Panc1 (cell line): Measurements from ENCODE around the gene ZBTB1.

Experiments used
- POLR2AphosphoS5 ChIP-seq: IDR thresholded peaks from 2 replicates; pipeline ENCODE4 v1.6.1; 2012; ENCODE audit warnings: mild to moderate bottlenecking, low read depth, low read length, moderate library complexity
- SIN3A ChIP-seq: IDR thresholded peaks from 2 replicates; pipeline ENCODE4 v1.6.1; 2012; ENCODE audit warnings: low read depth, mild to moderate bottlenecking, low read length, moderate library complexity, borderline replicate concordance; ENCODE audit not compliant: insufficient read depth
- TF ChIP-seq, protein P1 (sequence below): fragments of 450-650 bp; IDR thresholded peaks from 2 replicates; pipeline ENCODE4 v1.5.1; 2017; ENCODE audit warnings: mild to moderate bottlenecking

DNA sequence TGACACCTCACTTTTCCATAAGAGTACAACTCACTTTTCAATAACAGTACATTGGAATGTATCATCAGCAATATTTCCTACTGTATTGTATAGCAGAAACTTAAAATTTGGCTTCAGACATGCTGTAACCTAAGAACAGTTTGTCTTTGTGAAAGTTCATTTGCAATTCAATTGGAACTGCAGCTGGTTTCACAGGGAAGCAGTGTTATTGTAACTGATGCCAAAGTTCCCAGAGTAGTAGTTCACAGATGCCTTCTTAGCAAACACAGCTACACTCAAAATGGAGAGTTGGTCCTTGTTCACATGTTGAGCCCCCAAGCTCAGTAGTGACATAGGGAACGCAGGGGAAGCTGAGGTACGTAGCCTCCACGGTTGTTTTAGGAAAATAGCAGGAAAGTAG is 68.5 kb downstream of the ZBTB1 start:
- TF ChIP-seq POLR2AphosphoS5: no peak
- TF ChIP-seq, protein P1, sequence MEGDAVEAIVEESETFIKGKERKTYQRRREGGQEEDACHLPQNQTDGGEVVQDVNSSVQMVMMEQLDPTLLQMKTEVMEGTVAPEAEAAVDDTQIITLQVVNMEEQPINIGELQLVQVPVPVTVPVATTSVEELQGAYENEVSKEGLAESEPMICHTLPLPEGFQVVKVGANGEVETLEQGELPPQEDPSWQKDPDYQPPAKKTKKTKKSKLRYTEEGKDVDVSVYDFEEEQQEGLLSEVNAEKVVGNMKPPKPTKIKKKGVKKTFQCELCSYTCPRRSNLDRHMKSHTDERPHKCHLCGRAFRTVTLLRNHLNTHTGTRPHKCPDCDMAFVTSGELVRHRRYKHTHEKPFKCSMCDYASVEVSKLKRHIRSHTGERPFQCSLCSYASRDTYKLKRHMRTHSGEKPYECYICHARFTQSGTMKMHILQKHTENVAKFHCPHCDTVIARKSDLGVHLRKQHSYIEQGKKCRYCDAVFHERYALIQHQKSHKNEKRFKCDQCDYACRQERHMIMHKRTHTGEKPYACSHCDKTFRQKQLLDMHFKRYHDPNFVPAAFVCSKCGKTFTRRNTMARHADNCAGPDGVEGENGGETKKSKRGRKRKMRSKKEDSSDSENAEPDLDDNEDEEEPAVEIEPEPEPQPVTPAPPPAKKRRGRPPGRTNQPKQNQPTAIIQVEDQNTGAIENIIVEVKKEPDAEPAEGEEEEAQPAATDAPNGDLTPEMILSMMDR: no peak
- no peak for TF ChIP-seq SIN3A
